ENCODE data around the gene LARP4B.

- TF ChIP-seq SP7 (tag by site-specific recombination; IDR thresholded peaks at IDR 0.05) (no peak), ZNF830 (tag by site-specific recombination; IDR thresholded peaks at IDR 0.05; ENCODE audit: low read depth) (no peak), PATZ1 (tag by site-specific recombination; IDR thresholded peaks at IDR 0.05) (no peak), YY1 (tag by site-specific recombination; IDR thresholded peaks at IDR 0.05) (no peak), ZNF138 (tag by site-specific recombination; IDR thresholded peaks at IDR 0.05; ENCODE audit: borderline replicate concordance) (no peak), ZNF529 (tag by site-specific recombination; IDR thresholded peaks at IDR 0.05; ENCODE audit: insufficient replicate concordance) (no peak), ATF2 (tag by site-specific recombination; IDR thresholded peaks at IDR 0.05; ENCODE audit: low read depth) (no peak)
These were observed 34.5 kb downstream of the LARP4B start for GRCh38 chr10:896982-897381.
